Measurements from ENCODE around the gene ZDBF2. TPM values are rescaled to one million over a fixed set of nuclear protein-coding genes. Genes with fewer than 3 reads are reported as not detected.

ZDBF2 gene
- total RNA-seq, 2 donors from 2014 or later = 7.2 to 10.6 TPM

- no peaks in the 10 kb centered on the region for H3K36me3 ChIP-seq
- H3K4me3 ChIP-seq = peak overlapping the region; percentile 68 to 76
- H3K27ac ChIP-seq = peak overlapping the region; percentile 76 to 81
- no peak for TF ChIP-seq CTCF (IDR thresholded peaks at IDR 0.05)
- DNase-seq (ENCODE audit: low spot score) = no peak
- no peaks in the 10 kb centered on the region for H3K9me3 ChIP-seq
- H3K27me3 ChIP-seq = peaks cover 5 to 6% of the 10 kb centered on the region in 2 donors
- H3K4me1 ChIP-seq = peaks cover 0 to 5% of the 10 kb centered on the region in 2 donors
These were observed 1.0 kb downstream of the ZDBF2 start for GRCh38 chr2:206275312-206276055.

- Histone ChIP-seq H3K36me3 (no peaks in the 10 kb centered on the region), H3K27me3 (peaks cover 5 to 6% of the 10 kb centered on the region in 2 donors), H3K9me3 (no peaks in the 10 kb centered on the region), H3K4me1 (peaks cover 0 to 5% of the 10 kb centered on the region in 2 donors), H3K27ac (no peak overlapping the region), H3K4me3 (peak overlapping the region in 1 of 2 donors; percentile 68)
- TF ChIP-seq CTCF (IDR thresholded peaks at IDR 0.05) = no peak
- DNase-seq (ENCODE audit: low spot score) = no peak
These were observed 1.9 kb downstream of the ZDBF2 start for GRCh38 chr2:206276169-206276942.

- DNase-seq (ENCODE audit: low spot score) = no peak
- Histone ChIP-seq H3K4me3 (no peak overlapping the region), H3K4me1 (peaks cover 0 to 5% of the 10 kb centered on the region in 2 donors), H3K27ac (no peak overlapping the region), H3K36me3 (peaks cover 4% of the 10 kb centered on the region), H3K9me3 (no peaks in the 10 kb centered on the region), H3K27me3 (peaks cover 5 to 6% of the 10 kb centered on the region in 2 donors)
- TF ChIP-seq CTCF (IDR thresholded peaks at IDR 0.05) = no peak
These were observed 3.0 kb downstream of the ZDBF2 start for GRCh38 chr2:206277503-206277902.

GRCh38 chr2:206282746-206283145, 8.3 kb downstream of the ZDBF2 start:
- Histone ChIP-seq H3K36me3 (peaks cover 8% of the 10 kb centered on the region), H3K27ac (no peak overlapping the region), H3K27me3 (peaks cover 0 to 6% of the 10 kb centered on the region in 2 donors), H3K9me3 (peaks cover 5 to 14% of the 10 kb centered on the region in 2 donors), H3K4me1 (no peaks in the 10 kb centered on the region), H3K4me3 (no peak overlapping the region)
- TF ChIP-seq CTCF (IDR thresholded peaks at IDR 0.05) = no peak
- no peak for DNase-seq (ENCODE audit: low spot score)

GRCh38 chr2:206287197-206287596, 12.7 kb downstream of the ZDBF2 start:
- no peak overlapping the region for H3K4me3 ChIP-seq
- no peak overlapping the region for H3K27ac ChIP-seq
- no peaks in the 10 kb centered on the region for H3K4me1 ChIP-seq
- peaks cover 5 to 14% of the 10 kb centered on the region in 2 donors for H3K9me3 ChIP-seq
- H3K36me3 ChIP-seq = peaks cover 7% of the 10 kb centered on the region
- no peak for DNase-seq (ENCODE audit: low spot score)
- no peaks in the 10 kb centered on the region for H3K27me3 ChIP-seq
- no peak for TF ChIP-seq CTCF (IDR thresholded peaks at IDR 0.05)

Data from right atrium auricular region (tissue), 2 donors.